K562 (cell line): ENCODE results near the gene CTSL. TPM values are rescaled to one million over a fixed set of nuclear protein-coding genes. Genes with fewer than 3 reads are reported as not detected.
A peak's percentile ranks its signal among the peaks of the same experiment; 100 is the strongest.

Experiments
- ATAC-seq: fragments of 200-7000 bp; cut with Tn5 transposase; 3 replicates; pipeline ENCODE4 v1.9.1; 2020; ENCODE audit warnings: moderate library complexity
- BruUV-seq: library from RNA; stranded (reverse); fragments of 400-500 nt; replicated peaks from 2 replicates; lab custom pipeline; 2021; lab: Mats Ljungman, UMichigan
- CTCF ChIA-PET: fragments of 300-600 bp; formaldehyde crosslinking; extraction: SDS; loops from one replicate; lab custom pipeline; 2021; ENCODE audit warnings: low intra/inter-chr PET ratio; lab: Yijun Ruan, JAX
- POLR2A ChIA-PET: fragments of 300-600, 350-650 bp; sonication (Branson Sonifier 250); formaldehyde crosslinking; extraction: SDS; loops from one replicate; lab custom pipeline; 2021; ENCODE audit warnings: antibody characterized with exemption, inconsistent platforms; lab: Yijun Ruan, JAX
- DNase-seq, 4 experiments: peaks; one replicate each; pipeline versions ENCODE4 v3.0.0 to v3.0.0-alpha.2; 2011 to 2018; ENCODE audit warnings: low spot score in 3 of 4, mixed read lengths in 3 of 4; ENCODE audit errors: extremely low read depth in 1 of 4
- FAIRE-seq: peaks from 2 replicates; lab custom pipeline; 2011; peaks lifted over from hg19 to GRCh38; lab: Jason Lieb, UNC
- H2AFZ ChIP-seq: 2 replicates; pipeline ENCODE4 v1.6.0; 2011; ENCODE audit warnings: low read depth, low read length, control low read depth, inconsistent platforms
- H3K27ac ChIP-seq: fragments of 200-600 bp; 3 replicates; pipeline ENCODE4 v1.8.0; 2011; ENCODE audit warnings: low read depth, mild to moderate bottlenecking, control low read depth, inconsistent platforms, low read length, moderate library complexity, mixed read lengths; ENCODE audit errors: extremely low read depth
- H3K27me3 ChIP-seq, 2 experiments: fragments of 300-600 bp in 1 of 2; 2 replicates in 1 of 2; 3 replicates in 1 of 2; pipeline versions ENCODE4 v1.6.0 to v1.8.0; 2011; ENCODE audit warnings: inconsistent platforms in 2 of 2, low read length in 2 of 2, mild to moderate bottlenecking in 1 of 2, mixed read lengths in 1 of 2, moderate library complexity in 1 of 2; ENCODE audit not compliant: control insufficient read depth in 2 of 2, insufficient read depth in 2 of 2
- H3K36me3 ChIP-seq: fragments of 300-600 bp; 3 replicates; pipeline ENCODE4 v1.8.0; 2011; ENCODE audit warnings: mild to moderate bottlenecking, low read length, inconsistent platforms; ENCODE audit not compliant: control insufficient read depth, insufficient read depth
- H3K4me1 ChIP-seq, 2 experiments: fragments of 200-600 bp in 1 of 2; replicated peaks in 1 of 2; 2 replicates in 1 of 2; 3 replicates in 1 of 2; pipeline versions ENCODE4 v1.5.1 to v1.8.0; 2011; ENCODE audit warnings: inconsistent platforms in 2 of 2, low read length in 2 of 2, mild to moderate bottlenecking in 1 of 2, mixed read lengths in 1 of 2, moderate library complexity in 1 of 2; ENCODE audit not compliant: control insufficient read depth in 2 of 2, insufficient read depth in 2 of 2
- H3K4me2 ChIP-seq: 2 replicates; pipeline ENCODE4 v1.6.1; 2011; ENCODE audit warnings: low read length, control low read depth, inconsistent platforms, mixed read lengths; ENCODE audit not compliant: insufficient read depth
- H3K4me3 ChIP-seq: fragments of 200-600 bp; sonication (generic), shearing (Covaris generic); 2 replicates; pipeline ENCODE4 v1.5.1; 2016; ENCODE audit warnings: control low read depth, inconsistent platforms
- H3K79me2 ChIP-seq: fragments of 200-600 bp; 3 replicates; pipeline ENCODE4 v1.8.0; 2011; ENCODE audit warnings: low read length, inconsistent platforms; ENCODE audit not compliant: control insufficient read depth, insufficient read depth
- H3K9ac ChIP-seq, 2 experiments: 2 replicates each; pipeline versions ENCODE4 v1.6.0 to v1.6.1; 2011; ENCODE audit warnings: low read depth in 2 of 2, low read length in 2 of 2, control low read depth in 1 of 2, inconsistent platforms in 1 of 2, mild to moderate bottlenecking in 1 of 2, mixed read lengths in 1 of 2; ENCODE audit not compliant: insufficient read depth in 1 of 2
- H3K9me1 ChIP-seq: one replicate; pipeline ENCODE4 v1.6.0; 2011; ENCODE audit warnings: inconsistent platforms, mild to moderate bottlenecking, low read length, moderate library complexity; ENCODE audit not compliant: control insufficient read depth, insufficient read depth
- H3K9me3 ChIP-seq: replicated peaks from 2 replicates; pipeline ENCODE4 v1.5.1; 2011; ENCODE audit warnings: low read depth, low read length, inconsistent platforms; ENCODE audit not compliant: control insufficient read depth, insufficient read depth
- H4K20me1 ChIP-seq: replicated peaks from 2 replicates; pipeline ENCODE4 v1.6.1; 2011; ENCODE audit warnings: low read length, inconsistent platforms, mixed read lengths; ENCODE audit not compliant: control insufficient read depth, insufficient read depth
- NCOA6 ChIP-seq: fragments of 450-650 bp; IDR thresholded peaks from 2 replicates; pipeline ENCODE4 v1.6.1; 2017; ENCODE audit warnings: mild to moderate bottlenecking
- RBFOX2 ChIP-seq: fragments of 200-400 bp; formaldehyde crosslinking; IDR thresholded peaks from 2 replicates; pipeline ENCODE4 v1.6.1; 2017; ENCODE audit warnings: low read depth, mild to moderate bottlenecking, low read length, moderate library complexity
- ZFP1 ChIP-seq: fragments of 450-650 bp; formaldehyde crosslinking; IDR thresholded peaks from 2 replicates; pipeline ENCODE4 v1.4.0; 2020; ENCODE audit warnings: mild to moderate bottlenecking, mixed read lengths
- ZKSCAN8 ChIP-seq: fragments of 200-800 bp; sonication (Bioruptor generic); IDR thresholded peaks from 2 replicates; pipeline ENCODE4 v1.6.1; 2016; ENCODE audit warnings: missing genetic modification characterization, missing compliant biosample characterization
- ZNF184 ChIP-seq: sonication (generic); formaldehyde crosslinking; IDR thresholded peaks from 2 replicates; pipeline ENCODE4 v1.5.0; 2020; ENCODE audit warnings: missing genetic modification reagents
- ZNF197 ChIP-seq: fragments of 200-800 bp; sonication (Bioruptor generic); IDR thresholded peaks from 2 replicates; pipeline ENCODE4 v1.6.1; 2016; ENCODE audit warnings: low read depth, missing genetic modification characterization, missing compliant biosample characterization
- ZNF780A ChIP-seq: fragments of 250-450 bp; sonication (Bioruptor Pico); IDR thresholded peaks from 2 replicates; pipeline ENCODE4 v1.5.0; 2021; ENCODE audit warnings: mild to moderate bottlenecking
- WGBS: fragments of 100-300 bp; shearing (Covaris generic); methylation state at CpG from one replicate; pipeline ENCODE4 v1.1.6; 2016; ENCODE audit warnings: low coverage, mixed read lengths; ENCODE audit not compliant: insufficient coverage; ENCODE audit errors: missing lambda C conversion rate; 5-methylcytosine and 5-hydroxymethylcytosine counted together
- in situ Hi-C: fragments of 300-500 bp; cut with MboI; formaldehyde crosslinking; loops from 4 replicates; pipeline ENCODE4 v1.15.0; 2018; ENCODE audit warnings: inconsistent platforms, mixed read lengths
- intact Hi-C: fragments of 100-400 bp; cut with micrococcal nuclease; formaldehyde crosslinking; loops from 2 replicates; pipeline ENCODE4 v1.14.2; 2022
- polyA plus RNA-seq, 8 experiments: library from polyadenylated mRNA; depleted of rRNA in 4 of 8; stranded (reverse) in 5 of 8; unstranded in 3 of 8; fragments of >200 nt; fragmentation: Nextera tagmentation in 2 of 8; fragmentation: Illumina TruSeq in 1 of 8; extraction: Ambion mirVana in 2 of 8; extraction: Trizol in 1 of 8; gene quantifications; 2 replicates each; pipeline versions ENCODE4 v1.2.1 to v1.2.3, GENCODE V29; 2011 to 2014; ENCODE audit warnings: inconsistent platforms in 1 of 8, missing spikeins in 1 of 8
- total RNA-seq, 7 experiments: library from RNA; depleted of rRNA in 6 of 7; stranded (reverse); fragments of >200 nt in 6 of 7; fragmentation: Illumina TruSeq in 2 of 7; extraction: Trizol in 2 of 7; gene quantifications; 2 replicates each; pipeline versions ENCODE4 v1.2.1 to v1.2.3, GENCODE V29; 2011 to 2021; ENCODE audit warnings: low replicate concordance in 1 of 7
- TF ChIP-seq, protein P1 (sequence below): fragments of 250-450 bp; sonication (Bioruptor Pico); IDR thresholded peaks from 2 replicates; pipeline ENCODE4 v1.5.0; 2021; ENCODE audit warnings: mild to moderate bottlenecking, moderate library complexity

CTSL gene
- total and polyA plus RNA-seq, 9 of the 15 experiments (the other 6 are each of a cell fraction or from before 2014, with no cell fraction given): 55.9 to 165 (median 93.7) TPM

GRCh38 chr9:87713988-87714330 lies 12.0 kb upstream of the CTSL start:
- H3K27me3 ChIP-seq: no peaks in the 10 kb centered on the region
- intact Hi-C loops (no loop called here), in situ Hi-C loops (no loop called here)
- TF ChIP-seq NCOA6 (no peak), ZFP1 (CRISPR knock-in tag) (peak; percentile 65; the same call in 1 of the 2 replicates), ZNF197 (no peak), ZKSCAN8 (CRISPR knock-in tag) (no peak), ZNF184 (no peak), RBFOX2 (0 out of 2 replicates have a peak, but pooled peaks have one; percentile 20), ZNF780A (CRISPR knock-in tag) (no peak)
- TF ChIP-seq, protein P1, sequence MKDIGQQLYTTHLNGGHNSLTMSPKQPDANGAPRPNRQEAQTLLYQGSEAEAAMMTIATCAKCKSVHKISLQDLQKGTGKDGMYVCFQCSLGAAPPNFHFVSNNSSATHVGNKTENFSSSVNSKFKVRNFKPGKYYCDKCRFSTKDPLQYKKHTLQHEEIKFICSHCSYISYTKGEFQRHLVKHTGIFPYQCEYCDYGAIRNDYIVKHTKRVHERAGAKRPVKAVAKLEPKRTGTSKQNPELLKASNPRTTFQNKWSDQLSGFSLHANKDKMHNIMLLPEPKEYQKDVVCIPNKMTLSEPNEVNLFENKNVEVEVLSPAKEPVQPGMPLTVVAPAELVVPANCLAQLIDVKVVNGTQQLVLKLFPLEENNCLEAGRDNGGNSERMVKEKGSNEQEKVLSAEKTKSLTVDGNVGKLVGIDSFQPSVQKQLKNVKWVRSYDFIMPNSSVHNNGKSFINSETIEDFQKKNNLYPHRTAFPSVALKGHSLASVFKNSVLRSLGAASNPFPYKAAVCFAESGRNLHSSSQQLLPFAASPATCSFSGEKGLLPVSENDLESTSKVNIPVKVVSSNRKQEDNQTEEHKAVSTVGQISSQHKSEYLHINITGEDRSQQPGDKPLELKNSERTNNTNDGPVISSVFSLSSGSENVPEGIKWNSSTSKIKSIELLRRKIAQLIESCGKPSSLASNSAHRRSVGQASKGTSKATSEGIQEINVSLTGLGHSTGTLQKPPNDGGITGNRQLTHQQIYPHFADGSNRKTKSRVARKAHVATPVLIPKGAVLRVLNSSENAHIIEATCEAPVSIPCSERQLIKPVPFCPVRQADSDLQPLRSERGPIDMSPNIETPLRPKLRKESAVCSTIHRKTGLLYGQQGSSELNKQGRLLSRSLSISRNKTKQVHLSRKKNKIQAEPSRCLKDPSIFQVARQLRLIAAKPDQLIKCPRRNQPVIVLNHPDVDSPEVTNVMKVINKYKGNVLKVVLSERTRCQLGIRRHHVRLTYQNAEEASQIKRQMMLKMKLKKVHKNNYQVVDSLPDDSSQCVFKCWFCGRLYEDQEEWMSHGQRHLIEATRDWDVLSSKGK (CRISPR knock-in tag): no peak
- FAIRE-seq (no peak), ATAC-seq (no peak), DNase-seq (no peak)
- H4K20me1 ChIP-seq: no peaks in the 10 kb centered on the region
- no peak overlapping the region for H3K4me3 ChIP-seq
- CTCF ChIA-PET: no interaction called here
- H3K9me1 ChIP-seq: peaks cover 3% of the 10 kb centered on the region
- no peak overlapping the region for H2AFZ ChIP-seq
- H3K4me1 ChIP-seq: peaks cover 21 to 51% of the 10 kb centered on the region in 2 experiments; a peak in 4 of 5 replicates
- no peaks in the 10 kb centered on the region for H3K9me3 ChIP-seq
- H3K36me3 ChIP-seq: no peaks in the 10 kb centered on the region; the same call in 2 of the 3 replicates
- 22% methylated on average over 5 of the region's 5 CpGs for WGBS
- H3K79me2 ChIP-seq: no peaks in the 10 kb centered on the region
- H3K9ac ChIP-seq: peak overlapping the region in 1 of 2 experiments; percentile 50; a peak in 2 of 4 replicates
- BruUV-seq: TSS peak; percentile 60
- H3K27ac ChIP-seq: peak overlapping the region; percentile 95
- POLR2A ChIA-PET: interaction anchor here (0.7 to 2.4 kb wide), 4 partner anchors 13 to 90 kb away, joined by 3 to 22 read pairs (median 4); partner anchors contain the start of gene CTSL
- peak overlapping the region; percentile 61; the same call in 1 of the 2 replicates for H3K4me2 ChIP-seq
